Fibroblast of lung (primary cell): Measurements from ENCODE around the gene PFKFB3. TPM values are rescaled to one million over a fixed set of nuclear protein-coding genes. Genes with fewer than 3 reads are reported as not detected.

ENCODE experiments used
- DNase-seq, 2 donors: peaks; one replicate each; pipeline versions ENCODE4 v3.0.0 to v3.0.0-alpha.2; 2010; ENCODE audit warnings: low read depth in 2 of 2
- H2AFZ ChIP-seq: 2 replicates; pipeline ENCODE4 v1.5.1; 2012; ENCODE audit warnings: low read length, control low read depth, inconsistent platforms
- H3K27ac ChIP-seq: 2 replicates; pipeline ENCODE4 v1.5.1; 2011; ENCODE audit warnings: low read length, control low read depth; ENCODE audit not compliant: insufficient read depth
- H3K27me3 ChIP-seq: 2 replicates; pipeline ENCODE4 v1.5.1; 2011; ENCODE audit warnings: mild to moderate bottlenecking, low read length; ENCODE audit not compliant: control insufficient read depth, insufficient read depth
- H3K36me3 ChIP-seq: 2 replicates; pipeline ENCODE4 v1.5.1; 2011; ENCODE audit warnings: low read length; ENCODE audit not compliant: control insufficient read depth, insufficient read depth
- H3K4me1 ChIP-seq: 2 replicates; pipeline ENCODE4 v1.5.1; 2011; ENCODE audit warnings: low read length; ENCODE audit not compliant: control insufficient read depth, insufficient read depth; ENCODE audit errors: extremely low read depth
- H3K4me2 ChIP-seq: 2 replicates; pipeline ENCODE4 v1.5.1; 2011; ENCODE audit warnings: low read length, control low read depth; ENCODE audit not compliant: insufficient read depth; ENCODE audit errors: extremely low read depth
- H3K4me3 ChIP-seq, 4 experiments: fragments of 200-600 bp in 1 of 4; sonication (generic) in 1 of 4; replicated peaks in 1 of 4; 2 replicates each; pipeline ENCODE4 v1.5.1; 2011 to 2016; ENCODE audit warnings: low read length in 4 of 4, low read depth in 3 of 4, mild to moderate bottlenecking in 3 of 4, control low read depth in 2 of 4, inconsistent platforms in 1 of 4, mixed read lengths in 1 of 4; ENCODE audit not compliant: insufficient read depth in 1 of 4; ENCODE audit errors: control extremely low read depth in 1 of 4
- H3K79me2 ChIP-seq: 2 replicates; pipeline ENCODE4 v1.5.1; 2012; ENCODE audit warnings: mild to moderate bottlenecking, low read length, inconsistent platforms; ENCODE audit not compliant: control insufficient read depth, insufficient read depth
- H3K9ac ChIP-seq: 2 replicates; pipeline ENCODE4 v1.5.1; 2011; ENCODE audit warnings: mild to moderate bottlenecking, low read length, control low read depth; ENCODE audit not compliant: insufficient read depth
- H3K9me3 ChIP-seq: 2 replicates; pipeline ENCODE4 v1.5.1; 2012; ENCODE audit warnings: low read depth, low read length; ENCODE audit not compliant: control insufficient read depth, insufficient read depth
- H4K20me1 ChIP-seq: 2 replicates; pipeline ENCODE4 v1.5.1; 2011; ENCODE audit warnings: low read length; ENCODE audit not compliant: control insufficient read depth, insufficient read depth; ENCODE audit errors: extremely low read depth
- EZH2 ChIP-seq: IDR thresholded peaks from 2 replicates; pipeline ENCODE4 v1.5.1; 2012; ENCODE audit warnings: low read length, control low read depth, mild to moderate bottlenecking; ENCODE audit errors: missing control alignments
- polyA plus RNA-seq, 2 donors: library from polyadenylated mRNA; depleted of rRNA in 1 of 2; stranded (reverse) in 1 of 2; unstranded in 1 of 2; fragments of >200 nt; gene quantifications; 2 replicates each; pipeline ENCODE4 v1.2.1, GENCODE V29; 2011 to 2012; ENCODE audit warnings: missing spikeins in 1 of 2
- total RNA-seq: library from RNA; depleted of rRNA; stranded (reverse); fragments of >200 nt; gene quantifications from 2 replicates; pipeline ENCODE4 v1.2.1, GENCODE V29; 2014
- TF ChIP-seq, protein P1 (sequence below), 2 donors: IDR thresholded peaks in 1 of 2; conservative IDR thresholded peaks in 1 of 2; 1 replicate in 1 of 2; 2 replicates in 1 of 2; pipeline ENCODE4 v1.5.1; 2011 to 2012; ENCODE audit warnings: low read length in 2 of 2, control low read depth in 1 of 2, inconsistent platforms in 1 of 2, low read depth in 1 of 2, mild to moderate bottlenecking in 1 of 2

Gene PFKFB3
- total and polyA plus RNA-seq, 2 donors (not counting 1 experiment from before 2014, with no cell fraction given): 14.2 to 25.8 TPM

DNA sequence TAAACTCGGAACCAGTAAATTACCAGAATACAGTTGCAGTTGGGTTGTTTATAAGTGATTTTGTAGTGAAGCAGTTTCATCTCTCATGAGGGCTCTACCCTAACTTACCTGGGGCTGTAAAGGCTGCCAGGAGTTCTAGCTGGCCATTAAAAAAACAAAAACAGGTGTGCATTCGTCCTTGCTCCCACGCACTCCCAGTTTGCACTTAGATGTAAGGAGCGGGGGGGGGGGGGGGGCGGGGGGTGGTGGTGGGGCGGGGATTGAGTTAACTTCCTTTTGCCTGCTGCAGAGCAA is 2.3 kb upstream of the PFKFB3 start:
- Histone ChIP-seq H3K27me3 (no peaks in the 10 kb centered on the region), H4K20me1 (no peaks in the 10 kb centered on the region), H3K36me3 (no peaks in the 10 kb centered on the region), H3K9ac (no peak overlapping the region), H3K9me3 (no peaks in the 10 kb centered on the region), H3K4me3 (peak overlapping the region in 1 of 4 experiments; percentile 82), H2AFZ (no peak overlapping the region), H3K4me2 (peak overlapping the region; percentile 86), H3K27ac (no peak overlapping the region), H3K4me1 (peaks cover 19% of the 10 kb centered on the region), H3K79me2 (peaks cover 12% of the 10 kb centered on the region)
- no peak for DNase-seq
- TF ChIP-seq, protein P1, sequence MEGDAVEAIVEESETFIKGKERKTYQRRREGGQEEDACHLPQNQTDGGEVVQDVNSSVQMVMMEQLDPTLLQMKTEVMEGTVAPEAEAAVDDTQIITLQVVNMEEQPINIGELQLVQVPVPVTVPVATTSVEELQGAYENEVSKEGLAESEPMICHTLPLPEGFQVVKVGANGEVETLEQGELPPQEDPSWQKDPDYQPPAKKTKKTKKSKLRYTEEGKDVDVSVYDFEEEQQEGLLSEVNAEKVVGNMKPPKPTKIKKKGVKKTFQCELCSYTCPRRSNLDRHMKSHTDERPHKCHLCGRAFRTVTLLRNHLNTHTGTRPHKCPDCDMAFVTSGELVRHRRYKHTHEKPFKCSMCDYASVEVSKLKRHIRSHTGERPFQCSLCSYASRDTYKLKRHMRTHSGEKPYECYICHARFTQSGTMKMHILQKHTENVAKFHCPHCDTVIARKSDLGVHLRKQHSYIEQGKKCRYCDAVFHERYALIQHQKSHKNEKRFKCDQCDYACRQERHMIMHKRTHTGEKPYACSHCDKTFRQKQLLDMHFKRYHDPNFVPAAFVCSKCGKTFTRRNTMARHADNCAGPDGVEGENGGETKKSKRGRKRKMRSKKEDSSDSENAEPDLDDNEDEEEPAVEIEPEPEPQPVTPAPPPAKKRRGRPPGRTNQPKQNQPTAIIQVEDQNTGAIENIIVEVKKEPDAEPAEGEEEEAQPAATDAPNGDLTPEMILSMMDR (conservative IDR thresholded peaks at IDR 0.05 in 1 of 2, IDR thresholded peaks at IDR 0.05 in 1 of 2; ENCODE audit: low read depth in 1 of 2, low read length in 2 of 2): no peak
- TF ChIP-seq EZH2: no peak

DNA sequence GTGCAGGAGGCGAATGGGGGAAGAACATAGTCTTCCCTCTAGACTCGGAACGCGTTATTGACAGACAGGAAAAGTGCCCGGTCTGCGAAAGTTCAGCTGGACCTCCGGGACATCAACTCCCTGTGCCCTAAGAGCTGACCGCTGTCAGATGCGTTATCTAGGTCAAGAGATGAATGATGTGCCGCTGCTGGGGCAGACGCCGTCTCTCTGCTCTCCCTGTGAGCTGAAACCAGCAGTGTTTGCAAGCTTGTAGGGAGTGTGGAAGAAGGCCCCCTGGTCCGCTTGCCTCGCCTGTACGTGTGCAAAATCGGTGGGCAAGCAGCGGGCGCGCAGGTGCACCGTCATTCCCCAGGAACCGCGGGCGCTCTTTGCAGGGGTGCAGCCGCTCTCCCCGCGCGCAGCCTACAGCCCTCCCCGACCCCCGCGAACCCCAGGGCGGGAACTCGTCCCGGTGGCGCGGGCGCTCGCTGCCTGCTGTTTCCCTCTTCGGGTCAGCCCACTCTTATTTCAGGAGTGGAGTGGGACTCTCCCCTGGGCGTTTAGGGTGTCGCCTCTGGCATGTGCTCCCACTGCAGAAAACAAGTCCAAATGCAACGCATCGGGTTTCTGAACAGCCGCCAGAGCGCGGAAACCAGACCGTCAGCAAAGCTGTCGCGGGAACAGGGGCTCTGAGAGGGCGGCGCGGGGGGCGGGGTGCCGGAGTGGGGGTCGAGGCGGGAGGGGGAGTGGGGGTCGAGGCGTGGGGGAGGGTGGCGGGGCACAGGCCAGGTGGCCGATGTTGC is 1.8 kb upstream of the PFKFB3 start:
- Histone ChIP-seq H3K4me3 (peak overlapping the region; percentile 6 to 82 (median 37)), H2AFZ (no peak overlapping the region), H4K20me1 (no peaks in the 10 kb centered on the region), H3K79me2 (peaks cover 12% of the 10 kb centered on the region), H3K9me3 (no peaks in the 10 kb centered on the region), H3K4me1 (peaks cover 17% of the 10 kb centered on the region), H3K4me2 (peak overlapping the region; percentile 86), H3K27me3 (no peaks in the 10 kb centered on the region), H3K9ac (no peak overlapping the region), H3K27ac (no peak overlapping the region), H3K36me3 (no peaks in the 10 kb centered on the region)
- TF ChIP-seq EZH2: no peak
- TF ChIP-seq, protein P1 (conservative IDR thresholded peaks at IDR 0.05 in 1 of 2, IDR thresholded peaks at IDR 0.05 in 1 of 2; ENCODE audit: low read depth in 1 of 2, low read length in 2 of 2): no peak
- DNase-seq: peak; percentile 21 to 67

DNA sequence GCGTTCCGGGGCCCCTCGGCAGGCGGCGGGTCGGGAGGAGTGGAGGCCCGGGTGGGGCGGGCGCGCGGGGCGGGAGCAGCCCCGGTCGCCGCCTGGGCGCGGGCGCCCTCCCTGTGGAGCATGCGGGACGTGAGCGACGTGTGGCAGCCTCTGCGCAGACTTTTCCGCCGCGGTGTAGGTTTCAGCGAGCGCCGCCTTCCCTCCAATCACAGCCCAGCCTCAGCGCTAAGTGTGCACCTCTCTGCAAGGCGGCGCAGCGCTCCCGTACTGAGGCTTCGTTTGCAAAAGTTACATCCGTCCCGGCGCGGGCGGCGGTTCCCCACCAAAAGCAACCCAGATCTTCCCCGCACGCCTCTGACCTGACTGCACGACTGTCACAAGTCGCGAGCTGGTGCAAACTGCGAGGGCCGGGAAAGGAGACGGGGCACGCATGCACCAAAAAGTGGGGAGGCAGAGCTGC is 1.2 kb upstream of the PFKFB3 start:
- H4K20me1 ChIP-seq: no peaks in the 10 kb centered on the region
- H3K4me2 ChIP-seq: peak overlapping the region; percentile 98
- peaks cover 12% of the 10 kb centered on the region for H3K79me2 ChIP-seq
- peak; percentile 44 to 62 for DNase-seq
- H3K9me3 ChIP-seq: no peaks in the 10 kb centered on the region
- H3K9ac ChIP-seq: peak overlapping the region; percentile 26
- no peaks in the 10 kb centered on the region for H3K27me3 ChIP-seq
- peaks cover 17% of the 10 kb centered on the region for H3K4me1 ChIP-seq
- no peak overlapping the region for H3K27ac ChIP-seq
- H3K36me3 ChIP-seq: no peaks in the 10 kb centered on the region
- peak overlapping the region; percentile 34 to 82 (median 55) for H3K4me3 ChIP-seq
- no peak overlapping the region for H2AFZ ChIP-seq
- TF ChIP-seq, protein P1 (conservative IDR thresholded peaks at IDR 0.05 in 1 of 2, IDR thresholded peaks at IDR 0.05 in 1 of 2; ENCODE audit: low read depth in 1 of 2, low read length in 2 of 2): no peak
- TF ChIP-seq EZH2: no peak
